ENCODE data around the gene DUSP9.

The DUSP9 gene

DNA sequence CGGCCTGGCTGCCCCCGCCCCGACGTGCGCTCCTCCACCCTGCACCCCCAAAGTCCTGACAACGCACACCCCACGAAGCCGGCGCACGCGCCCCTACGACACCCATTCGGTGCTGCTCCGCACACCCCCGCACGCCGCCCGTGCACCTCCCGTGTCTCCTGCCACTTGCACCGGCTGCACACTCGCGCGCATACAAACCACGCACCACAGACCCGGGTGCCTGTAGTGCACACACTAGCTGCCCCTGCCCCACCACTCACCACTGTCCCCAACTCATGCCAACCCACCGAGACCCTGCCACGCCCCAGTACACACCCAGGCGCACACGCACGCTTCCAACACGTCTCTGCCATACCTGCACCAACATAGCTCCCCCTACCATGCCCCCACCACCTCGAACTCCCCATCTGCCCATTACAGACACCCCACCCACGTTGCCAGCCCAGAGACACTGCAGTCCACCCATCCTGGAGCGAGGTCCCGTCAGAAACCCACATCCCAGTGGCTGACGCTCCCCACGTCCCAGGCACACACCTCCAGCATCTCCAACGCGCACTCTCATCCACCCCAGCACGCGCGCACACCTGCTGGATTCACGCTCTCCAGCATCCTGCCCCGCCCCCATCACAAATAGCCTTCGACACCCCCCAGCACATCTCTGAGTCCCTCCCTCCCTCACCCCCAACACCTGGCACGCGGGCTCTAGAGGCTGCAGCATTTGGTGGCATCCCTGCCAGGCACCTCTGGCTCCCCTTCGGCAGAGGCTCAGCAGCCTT lies 4.2 kb upstream of the DUSP9 start:
- DNase-seq (ENCODE audit: low read depth, low spot score): no peak
- Histone ChIP-seq H3K9me3 (ENCODE audit: control insufficient read depth, insufficient read depth, low read length) (no peaks in the 10 kb centered on the region), H3K4me3 (ENCODE audit: low read length) (peak overlapping the region; percentile 6; the same call in 1 of the 2 replicates), H3K27ac (ENCODE audit: low read length) (no peak overlapping the region), H3K4me1 (ENCODE audit: control insufficient read depth, insufficient read depth, low read length) (peaks cover 5% of the 10 kb centered on the region; the same call in 1 of the 2 replicates), H3K36me3 (ENCODE audit: control insufficient read depth, insufficient read depth, low read length) (no peaks in the 10 kb centered on the region), H3K27me3 (ENCODE audit: control insufficient read depth, insufficient read depth, low read length) (peaks cover 50% of the 10 kb centered on the region)
- WGBS (ENCODE audit: insufficient coverage, insufficient read length): no CpG with 5 or more reads among the region's 48 CpGs

DNA sequence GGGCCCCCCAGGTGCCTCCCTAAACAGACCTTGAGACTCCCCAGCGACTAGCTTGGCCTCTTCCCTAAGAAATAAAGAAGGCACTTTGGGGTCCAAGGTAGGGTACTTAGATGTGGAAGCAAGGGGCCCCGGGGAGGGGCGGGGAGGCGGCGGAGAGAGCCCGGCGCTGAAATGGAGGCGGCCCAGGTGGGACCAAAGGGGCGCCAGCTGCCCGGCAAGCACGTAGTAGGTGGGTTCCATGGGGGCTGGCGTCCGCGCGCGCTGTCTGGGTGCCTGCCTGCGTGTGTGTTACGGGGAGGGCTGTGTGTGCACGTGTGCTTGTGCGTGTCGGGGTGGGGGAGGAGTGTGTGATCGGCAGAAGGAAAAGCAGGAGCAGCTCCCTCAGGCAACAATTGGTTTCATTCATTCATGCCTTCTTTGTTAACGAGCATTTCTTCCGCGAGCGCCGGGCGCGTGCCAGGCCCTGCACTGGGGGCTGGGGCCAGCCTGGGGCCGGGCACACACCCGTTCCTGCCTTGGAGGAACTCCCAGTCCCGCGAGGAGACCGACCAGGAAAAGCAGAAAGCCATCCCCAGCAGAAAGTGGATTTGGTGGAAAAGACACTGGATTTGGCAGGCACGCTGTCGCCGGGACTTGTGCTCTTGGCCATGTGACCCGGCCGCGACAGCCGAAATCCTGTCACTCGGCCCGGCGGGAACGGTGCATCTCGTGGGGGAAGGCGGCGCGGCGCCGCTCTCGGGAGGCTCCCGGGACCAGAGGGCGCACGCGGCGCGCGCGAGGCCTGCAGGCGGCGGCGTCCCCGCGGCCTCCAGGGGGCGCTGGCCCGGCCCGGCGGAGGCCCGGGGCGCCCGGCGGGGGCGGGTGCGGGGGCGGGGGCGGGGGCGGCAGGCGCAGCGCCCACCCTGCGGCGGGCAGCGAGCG lies 3.3 kb upstream of the DUSP9 start:
- Histone ChIP-seq H3K4me3 (ENCODE audit: low read length) (peak overlapping the region; percentile 17; the same call in 1 of the 2 replicates), H3K27ac (ENCODE audit: low read length) (no peak overlapping the region), H3K36me3 (ENCODE audit: control insufficient read depth, insufficient read depth, low read length) (no peaks in the 10 kb centered on the region), H3K27me3 (ENCODE audit: control insufficient read depth, insufficient read depth, low read length) (peaks cover 57% of the 10 kb centered on the region), H3K4me1 (ENCODE audit: control insufficient read depth, insufficient read depth, low read length) (peaks cover 5% of the 10 kb centered on the region; the same call in 1 of the 2 replicates), H3K9me3 (ENCODE audit: control insufficient read depth, insufficient read depth, low read length) (no peaks in the 10 kb centered on the region)
- no CpG with 5 or more reads among the region's 84 CpGs for WGBS (ENCODE audit: insufficient coverage, insufficient read length)
- DNase-seq (ENCODE audit: low read depth, low spot score): no peak

DNA sequence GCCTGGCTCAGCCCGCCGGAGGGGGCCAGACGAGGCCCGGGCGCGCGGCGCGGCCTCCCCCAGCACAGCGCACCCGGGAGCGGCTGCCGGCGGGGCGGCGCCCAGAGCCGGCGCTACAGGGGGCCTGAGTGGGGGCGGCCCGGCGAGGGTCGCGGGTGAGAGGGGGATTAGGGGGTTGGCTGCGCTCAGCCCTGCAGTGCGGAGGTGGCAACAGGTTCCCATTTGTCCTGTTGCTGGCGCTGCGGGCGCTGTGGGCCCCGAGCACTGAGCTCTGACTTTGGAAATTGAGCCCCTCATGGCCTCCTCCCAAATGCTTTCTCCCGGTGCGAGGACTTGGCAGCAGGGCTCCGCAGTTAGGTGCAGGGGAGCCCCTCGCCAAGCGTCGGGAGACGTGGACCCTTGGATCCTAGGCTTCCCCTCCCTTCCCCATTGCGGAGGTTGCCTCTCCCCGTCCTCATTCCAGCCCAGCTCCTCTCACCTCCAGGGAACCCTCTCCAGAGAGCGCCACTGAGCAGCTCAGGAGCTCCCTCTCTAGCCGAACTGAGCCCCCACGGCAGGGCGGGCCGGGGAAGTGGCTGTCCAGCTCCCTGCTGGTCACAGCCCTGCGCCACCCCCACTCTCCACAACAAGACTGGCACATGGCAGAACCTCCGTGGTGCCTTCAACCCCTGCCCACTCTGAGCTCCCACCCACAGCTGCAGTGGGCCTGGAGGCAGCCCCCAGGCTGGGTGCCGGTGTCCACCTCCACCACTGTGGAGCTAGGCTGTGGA lies 2.5 kb upstream of the DUSP9 start:
- Histone ChIP-seq H3K9me3 (ENCODE audit: control insufficient read depth, insufficient read depth, low read length) (no peaks in the 10 kb centered on the region), H3K27ac (ENCODE audit: low read length) (no peak overlapping the region), H3K27me3 (ENCODE audit: control insufficient read depth, insufficient read depth, low read length) (peaks cover 61% of the 10 kb centered on the region), H3K4me1 (ENCODE audit: control insufficient read depth, insufficient read depth, low read length) (peaks cover 5% of the 10 kb centered on the region; the same call in 1 of the 2 replicates), H3K36me3 (ENCODE audit: control insufficient read depth, insufficient read depth, low read length) (no peaks in the 10 kb centered on the region), H3K4me3 (ENCODE audit: low read length) (peak overlapping the region; percentile 8; the same call in 1 of the 2 replicates)
- no peak for DNase-seq (ENCODE audit: low read depth, low spot score)
- WGBS (ENCODE audit: insufficient coverage, insufficient read length): no CpG with 5 or more reads among the region's 46 CpGs

DNA sequence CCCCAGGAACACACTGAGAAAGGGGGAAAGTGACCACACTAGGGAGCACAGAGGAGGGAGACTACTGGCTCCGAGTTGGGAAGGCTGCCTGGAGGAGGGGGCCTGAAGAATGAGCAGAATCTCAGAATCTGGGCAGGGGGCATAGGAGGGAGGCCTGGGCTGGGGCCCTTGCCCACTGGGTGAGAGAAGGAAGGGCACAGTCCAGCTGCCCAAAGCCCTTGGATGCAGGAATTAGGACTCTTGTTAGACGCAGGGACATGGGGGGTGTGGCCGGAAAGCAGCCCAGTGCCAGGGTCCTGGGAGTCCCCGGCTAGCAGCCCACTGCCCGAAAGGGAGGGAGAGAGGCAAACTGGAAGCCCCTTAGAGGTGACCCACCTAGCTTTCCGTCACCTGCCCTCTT lies 1.9 kb upstream of the DUSP9 start:
- Histone ChIP-seq H3K27ac (ENCODE audit: low read length) (no peak overlapping the region), H3K27me3 (ENCODE audit: control insufficient read depth, insufficient read depth, low read length) (peaks cover 61% of the 10 kb centered on the region), H3K4me1 (ENCODE audit: control insufficient read depth, insufficient read depth, low read length) (peaks cover 7% of the 10 kb centered on the region; the same call in 1 of the 2 replicates), H3K4me3 (ENCODE audit: low read length) (no peak overlapping the region), H3K36me3 (ENCODE audit: control insufficient read depth, insufficient read depth, low read length) (no peaks in the 10 kb centered on the region), H3K9me3 (ENCODE audit: control insufficient read depth, insufficient read depth, low read length) (no peaks in the 10 kb centered on the region)
- no peak for DNase-seq (ENCODE audit: low read depth, low spot score)
- WGBS (ENCODE audit: insufficient coverage, insufficient read length): no CpG with 5 or more reads among the region's 6 CpGs

DNA sequence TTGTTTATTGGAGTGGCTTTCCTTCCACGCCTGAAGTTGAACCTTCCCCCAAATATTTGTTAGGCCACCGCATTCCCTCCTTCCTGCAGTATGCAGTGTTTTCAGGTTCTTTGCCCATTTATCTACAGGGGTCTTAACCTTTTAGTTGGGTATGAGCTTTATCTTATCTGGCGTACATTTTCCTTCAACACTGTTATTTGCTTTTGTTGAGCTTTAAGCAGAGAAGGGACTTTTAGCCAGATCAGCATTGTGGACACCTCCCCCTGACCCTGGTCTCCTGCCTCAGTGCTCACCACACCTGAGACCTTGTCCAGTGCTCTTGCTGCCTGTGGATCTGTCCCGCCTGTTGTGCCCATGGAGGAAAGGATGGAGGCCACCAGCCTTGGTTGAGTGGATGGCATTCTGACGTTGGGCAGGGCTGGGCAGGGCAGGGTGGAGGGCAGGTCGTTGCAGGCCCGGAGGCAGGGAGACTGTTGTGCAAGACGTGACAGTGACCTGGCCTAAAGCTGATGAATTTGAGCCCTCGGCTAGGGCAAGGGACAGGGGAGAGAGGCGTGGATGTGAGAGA lies 998 bp upstream of the DUSP9 start:
- H3K27ac ChIP-seq (ENCODE audit: low read length): no peak overlapping the region
- H3K9me3 ChIP-seq (ENCODE audit: control insufficient read depth, insufficient read depth, low read length): no peaks in the 10 kb centered on the region
- no CpG with 5 or more reads among the region's 10 CpGs for WGBS (ENCODE audit: insufficient coverage, insufficient read length)
- H3K36me3 ChIP-seq (ENCODE audit: control insufficient read depth, insufficient read depth, low read length): no peaks in the 10 kb centered on the region
- H3K27me3 ChIP-seq (ENCODE audit: control insufficient read depth, insufficient read depth, low read length): peaks cover 60% of the 10 kb centered on the region
- peaks cover 7% of the 10 kb centered on the region; the same call in 1 of the 2 replicates for H3K4me1 ChIP-seq (ENCODE audit: control insufficient read depth, insufficient read depth, low read length)
- DNase-seq (ENCODE audit: low read depth, low spot score): no peak
- no peak overlapping the region for H3K4me3 ChIP-seq (ENCODE audit: low read length)

DNA sequence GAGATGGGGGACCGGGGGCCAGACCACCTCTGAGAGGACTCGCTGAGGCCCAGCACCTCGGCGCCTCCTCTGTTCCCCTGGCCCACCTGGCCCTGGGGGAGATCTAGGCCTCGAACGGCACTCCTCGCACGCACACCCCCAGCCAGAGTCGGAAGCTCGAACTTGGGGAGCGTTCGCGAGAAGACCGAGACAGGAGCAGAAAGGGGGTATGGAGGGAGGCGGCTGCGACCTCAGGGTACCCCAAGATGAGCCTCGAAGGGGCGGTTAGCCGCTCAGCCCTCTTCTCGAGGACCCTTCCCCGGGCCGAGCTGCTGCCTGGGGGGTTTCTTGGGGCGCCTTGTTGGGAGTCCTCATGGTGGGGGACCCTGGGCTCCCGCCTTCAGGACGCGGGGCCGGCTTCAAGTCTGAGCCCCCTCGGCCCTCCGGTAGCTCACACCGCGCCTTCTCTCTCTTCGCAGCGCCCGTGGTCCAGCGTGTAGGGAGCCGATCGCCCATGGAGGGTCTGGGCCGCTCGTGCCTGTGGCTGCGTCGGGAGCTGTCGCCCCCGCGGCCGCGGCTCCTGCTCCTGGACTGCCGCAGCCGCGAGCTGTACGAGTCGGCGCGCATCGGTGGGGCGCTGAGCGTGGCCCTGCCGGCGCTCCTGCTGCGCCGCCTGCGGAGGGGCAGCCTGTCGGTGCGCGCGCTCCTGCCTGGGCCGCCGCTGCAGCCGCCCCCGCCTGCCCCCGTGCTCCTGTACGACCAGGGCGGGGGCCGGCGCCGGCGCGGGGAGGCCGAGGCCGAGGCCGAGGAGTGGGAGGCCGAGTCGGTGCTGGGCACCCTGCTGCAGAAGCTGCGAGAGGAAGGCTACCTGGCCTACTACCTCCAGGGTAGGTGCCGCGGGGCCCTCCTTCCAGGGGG lies 706 bp downstream of the DUSP9 start:
- Histone ChIP-seq H3K4me1 (ENCODE audit: control insufficient read depth, insufficient read depth, low read length) (peaks cover 7% of the 10 kb centered on the region; the same call in 1 of the 2 replicates), H3K36me3 (ENCODE audit: control insufficient read depth, insufficient read depth, low read length) (no peaks in the 10 kb centered on the region), H3K9me3 (ENCODE audit: control insufficient read depth, insufficient read depth, low read length) (no peaks in the 10 kb centered on the region), H3K27ac (ENCODE audit: low read length) (no peak overlapping the region), H3K4me3 (ENCODE audit: low read length) (no peak overlapping the region; the same call in 1 of the 2 replicates), H3K27me3 (ENCODE audit: control insufficient read depth, insufficient read depth, low read length) (peaks cover 52% of the 10 kb centered on the region)
- WGBS (ENCODE audit: insufficient coverage, insufficient read length): no CpG with 5 or more reads among the region's 85 CpGs
- no peak for DNase-seq (ENCODE audit: low read depth, low spot score)

DNA sequence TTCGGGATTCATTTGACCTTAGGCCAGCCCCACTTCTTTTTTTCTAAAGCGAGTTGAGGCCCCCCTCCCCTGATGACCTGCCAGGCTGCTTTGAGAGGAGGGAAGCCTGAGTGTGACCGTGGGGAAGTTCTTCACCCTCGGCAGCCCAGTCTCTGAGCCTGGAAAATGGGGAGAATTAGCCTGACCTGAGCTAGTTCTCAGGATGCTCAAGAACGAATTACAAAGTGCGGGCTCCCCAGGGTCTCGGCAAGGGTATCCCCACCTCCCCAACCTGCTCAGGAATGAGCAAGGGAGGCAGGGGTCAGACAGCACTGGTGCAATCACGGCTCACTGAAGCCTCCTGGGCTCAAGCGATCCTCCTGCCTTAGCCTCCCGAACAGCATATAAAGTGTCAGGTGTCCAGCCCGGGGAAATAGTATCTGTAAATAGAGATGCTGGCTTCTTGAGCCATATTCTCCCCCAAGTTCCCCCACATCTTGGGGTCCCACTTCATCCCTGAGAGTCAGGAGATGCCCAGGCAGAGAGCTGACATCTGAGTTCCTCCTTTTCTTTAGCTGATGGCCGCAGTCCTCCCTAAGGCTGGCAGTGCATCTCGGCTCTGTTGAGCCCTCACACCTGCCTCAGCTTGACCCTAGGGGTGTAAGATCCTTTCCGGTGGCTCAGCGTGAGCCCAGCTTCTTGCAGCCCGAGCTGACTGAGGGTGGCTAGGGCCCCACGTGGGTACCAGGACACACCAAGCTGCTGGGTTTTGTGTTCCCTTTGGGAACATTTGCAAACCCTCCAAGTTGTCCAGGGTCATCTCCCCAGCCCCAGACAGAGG lies 1.6 kb downstream of the DUSP9 start:
- H3K36me3 ChIP-seq (ENCODE audit: control insufficient read depth, insufficient read depth, low read length): no peaks in the 10 kb centered on the region
- H3K4me3 ChIP-seq (ENCODE audit: low read length): no peak overlapping the region
- no peak for DNase-seq (ENCODE audit: low read depth, low spot score)
- H3K27me3 ChIP-seq (ENCODE audit: control insufficient read depth, insufficient read depth, low read length): peaks cover 44% of the 10 kb centered on the region
- H3K4me1 ChIP-seq (ENCODE audit: control insufficient read depth, insufficient read depth, low read length): peaks cover 5% of the 10 kb centered on the region; the same call in 1 of the 2 replicates
- H3K27ac ChIP-seq (ENCODE audit: low read length): no peak overlapping the region
- no CpG with 5 or more reads among the region's 17 CpGs for WGBS (ENCODE audit: insufficient coverage, insufficient read length)
- no peaks in the 10 kb centered on the region for H3K9me3 ChIP-seq (ENCODE audit: control insufficient read depth, insufficient read depth, low read length)

DNA sequence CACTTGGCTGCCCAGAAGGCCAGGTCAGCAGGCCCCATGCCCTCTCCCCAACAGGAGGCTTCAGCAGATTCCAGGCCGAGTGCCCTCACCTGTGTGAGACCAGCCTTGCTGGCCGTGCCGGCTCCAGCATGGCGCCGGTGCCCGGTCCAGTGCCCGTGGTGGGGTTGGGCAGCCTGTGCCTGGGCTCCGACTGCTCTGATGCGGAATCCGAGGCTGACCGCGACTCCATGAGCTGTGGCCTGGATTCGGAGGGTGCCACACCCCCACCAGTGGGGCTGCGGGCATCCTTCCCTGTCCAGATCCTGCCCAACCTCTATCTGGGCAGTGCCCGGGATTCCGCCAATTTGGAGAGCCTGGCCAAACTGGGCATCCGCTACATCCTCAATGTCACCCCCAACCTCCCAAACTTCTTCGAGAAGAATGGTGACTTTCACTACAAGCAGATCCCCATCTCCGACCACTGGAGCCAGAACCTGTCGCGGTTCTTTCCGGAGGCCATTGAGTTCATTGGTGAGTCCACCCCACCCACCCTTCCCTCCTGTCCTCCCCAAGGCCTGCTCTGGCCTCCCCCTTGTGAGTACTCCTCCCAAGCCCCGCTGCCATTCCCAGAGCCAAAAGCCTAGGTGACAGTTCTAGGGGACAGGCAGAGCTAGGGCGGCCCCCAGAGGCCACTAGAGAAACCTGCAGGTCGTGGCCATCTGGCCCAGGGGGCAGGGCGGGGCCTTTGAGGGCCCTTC lies 2.3 kb downstream of the DUSP9 start:
- WGBS (ENCODE audit: insufficient coverage, insufficient read length): no CpG with 5 or more reads among the region's 26 CpGs
- no peaks in the 10 kb centered on the region for H3K9me3 ChIP-seq (ENCODE audit: control insufficient read depth, insufficient read depth, low read length)
- peaks cover 40% of the 10 kb centered on the region for H3K27me3 ChIP-seq (ENCODE audit: control insufficient read depth, insufficient read depth, low read length)
- no peak for DNase-seq (ENCODE audit: low read depth, low spot score)
- H3K36me3 ChIP-seq (ENCODE audit: control insufficient read depth, insufficient read depth, low read length): no peaks in the 10 kb centered on the region
- no peak overlapping the region for H3K27ac ChIP-seq (ENCODE audit: low read length)
- H3K4me3 ChIP-seq (ENCODE audit: low read length): no peak overlapping the region
- peaks cover 5% of the 10 kb centered on the region; the same call in 1 of the 2 replicates for H3K4me1 ChIP-seq (ENCODE audit: control insufficient read depth, insufficient read depth, low read length)

All from iPS DF 6.9 (cell line).